ENCODE results near the gene CACUL1.

DNA sequence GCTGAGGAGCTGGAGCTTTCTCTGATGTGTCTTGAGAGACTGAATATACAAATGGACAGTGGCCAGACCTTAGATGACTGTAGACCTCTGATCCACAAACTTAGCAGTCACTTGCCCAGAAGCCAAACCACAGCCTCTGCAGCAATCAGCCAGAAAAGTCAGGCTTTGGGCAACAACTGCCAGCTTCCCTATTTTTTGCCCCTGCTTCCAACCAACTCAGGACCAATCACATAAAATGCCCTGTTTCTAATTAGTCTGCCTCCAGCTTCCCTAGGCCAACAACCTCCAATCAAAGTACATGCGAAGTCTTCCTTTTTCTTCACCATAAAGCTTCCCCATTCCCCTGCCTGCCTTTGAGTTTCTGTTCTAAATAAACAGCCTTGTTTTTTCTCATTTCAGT lies 37.8 kb upstream of the CACUL1 start:
- TF ChIP-seq, protein P1, sequence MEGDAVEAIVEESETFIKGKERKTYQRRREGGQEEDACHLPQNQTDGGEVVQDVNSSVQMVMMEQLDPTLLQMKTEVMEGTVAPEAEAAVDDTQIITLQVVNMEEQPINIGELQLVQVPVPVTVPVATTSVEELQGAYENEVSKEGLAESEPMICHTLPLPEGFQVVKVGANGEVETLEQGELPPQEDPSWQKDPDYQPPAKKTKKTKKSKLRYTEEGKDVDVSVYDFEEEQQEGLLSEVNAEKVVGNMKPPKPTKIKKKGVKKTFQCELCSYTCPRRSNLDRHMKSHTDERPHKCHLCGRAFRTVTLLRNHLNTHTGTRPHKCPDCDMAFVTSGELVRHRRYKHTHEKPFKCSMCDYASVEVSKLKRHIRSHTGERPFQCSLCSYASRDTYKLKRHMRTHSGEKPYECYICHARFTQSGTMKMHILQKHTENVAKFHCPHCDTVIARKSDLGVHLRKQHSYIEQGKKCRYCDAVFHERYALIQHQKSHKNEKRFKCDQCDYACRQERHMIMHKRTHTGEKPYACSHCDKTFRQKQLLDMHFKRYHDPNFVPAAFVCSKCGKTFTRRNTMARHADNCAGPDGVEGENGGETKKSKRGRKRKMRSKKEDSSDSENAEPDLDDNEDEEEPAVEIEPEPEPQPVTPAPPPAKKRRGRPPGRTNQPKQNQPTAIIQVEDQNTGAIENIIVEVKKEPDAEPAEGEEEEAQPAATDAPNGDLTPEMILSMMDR (conservative IDR thresholded peaks at IDR 0.05; ENCODE audit: low read depth, low read length): no peak
- no peak for TF ChIP-seq EZH2 (IDR thresholded peaks at IDR 0.05; ENCODE audit: borderline replicate concordance, low read depth, low read length, poor library complexity, severe bottlenecking)

Measured in A673 (cell line).